Body of pancreas (tissue), 4 donors: ENCODE measurements around the gene KTN1.

Experiments used
- CTCF ChIP-seq, 7 experiments: fragments of 450-650 bp in 4 of 7; fragments of 200-600 bp in 3 of 7; sonication (generic) in 3 of 7; IDR thresholded peaks; one replicate each; pipeline ENCODE4 v1.5.1; 2016 to 2019; ENCODE audit warnings: antibody characterized with exemption in 7 of 7
- POLR2A ChIP-seq, 3 donors: fragments of 450-650 bp; IDR thresholded peaks; one replicate each; pipeline ENCODE4 v1.6.1; 2016; ENCODE audit warnings: antibody characterized with exemption in 3 of 3, mild to moderate bottlenecking in 2 of 3

GRCh38 chr14:55611859-55612258 lies 31.9 kb downstream of the KTN1 start:
- no peak for TF ChIP-seq CTCF (IDR thresholded peaks at IDR 0.05)
- no peak for TF ChIP-seq POLR2A (IDR thresholded peaks at IDR 0.05)
